ENCODE measurements around the gene PRORP. TPM values are rescaled to one million over a fixed set of nuclear protein-coding genes. Genes with fewer than 3 reads are reported as not detected.

The PRORP gene
- total and polyA plus RNA-seq, 2 of the 13 experiments (the other 11 are each of a cell fraction or from before 2014, with no cell fraction given), result 48.9 to 88.7 TPM

GRCh38 chr14:35163384-35163783 is 41.0 kb downstream of the PRORP start:
- ChIA-PET POLR2A (no interaction called here), CTCF (ENCODE audit: low intra/inter-chr PET ratio, low total read pairs) (no interaction called here)
- Histone ChIP-seq H3K9me3 (ENCODE audit: low read length) (no peaks in the 10 kb centered on the region), H2AFZ (ENCODE audit: low read length) (no peak overlapping the region), H3K36me3 (replicated peaks in 1 of 2; ENCODE audit: control insufficient read depth in 1 of 2, insufficient read depth in 2 of 2, low read length in 2 of 2) (peaks cover 5 to 13% of the 10 kb centered on the region in 2 experiments; a peak in 4 of 5 replicates), H3K27me3 (ENCODE audit: control insufficient read depth in 1 of 2, insufficient read depth in 2 of 2, low read length in 2 of 2) (no peaks in the 10 kb centered on the region), H3K4me3 (replicated peaks in 1 of 3; ENCODE audit: insufficient read depth in 1 of 3, low read depth in 2 of 3, low read length in 3 of 3) (no peak overlapping the region), H3K4me2 (ENCODE audit: low read depth, low read length) (no peak overlapping the region), H3K79me2 (ENCODE audit: insufficient read depth, low read length) (peaks cover 2% of the 10 kb centered on the region), H3K27ac (ENCODE audit: extremely low read length, insufficient read depth, low read length) (no peak overlapping the region), H3K9ac (ENCODE audit: insufficient read depth, low read depth, low read length) (no peak overlapping the region), H4K20me1 (ENCODE audit: insufficient read depth, low read length) (no peaks in the 10 kb centered on the region), H3K4me1 (ENCODE audit: insufficient read depth, low read length) (peaks cover 26% of the 10 kb centered on the region)
- 97% methylated on average over 1 of the region's 1 CpG for WGBS (ENCODE audit: low lambda C conversion rate)
- ATAC-seq, result no peak
- in situ Hi-C loops (cut with HindIII; ENCODE audit: extremely low pct_ligation_motif_present, low pct_unique_long_range_greater_than_20kb), result no loop called here
- FAIRE-seq, result no peak
- BruUV-seq (replicated peaks), result no TSS peak
- intact Hi-C loops (cut with micrococcal nuclease; ENCODE audit: unreplicated experiment), result no loop called here
- no peak for DNase-seq (ENCODE audit: low spot score)
- TF ChIP-seq ARNT (IDR thresholded peaks at IDR 0.05) (peak; percentile 80; the same call in 1 of the 2 replicates), ZNF326 (CRISPR knock-in tag; IDR thresholded peaks at IDR 0.05; ENCODE audit: borderline replicate concordance) (no peak), ZNF282 (IDR thresholded peaks at IDR 0.05; ENCODE audit: partially characterized antibody) (peak; percentile 74)

- H4K20me1 ChIP-seq (ENCODE audit: insufficient read depth, low read length), result no peaks in the 10 kb centered on the region
- H3K36me3 ChIP-seq (replicated peaks in 1 of 2; ENCODE audit: control insufficient read depth in 1 of 2, insufficient read depth in 2 of 2, low read length in 2 of 2), result peaks cover 6 to 16% of the 10 kb centered on the region in 2 experiments; a peak in 4 of 5 replicates
- CTCF ChIA-PET (ENCODE audit: low intra/inter-chr PET ratio, low total read pairs), result no interaction called here
- no peak overlapping the region for H3K4me2 ChIP-seq (ENCODE audit: low read depth, low read length)
- ATAC-seq (no peak), FAIRE-seq (no peak), DNase-seq (ENCODE audit: low spot score) (no peak)
- H3K9ac ChIP-seq (ENCODE audit: insufficient read depth, low read depth, low read length), result no peak overlapping the region
- H3K4me1 ChIP-seq (ENCODE audit: insufficient read depth, low read length), result peaks cover 11% of the 10 kb centered on the region
- H3K27ac ChIP-seq (ENCODE audit: extremely low read length, insufficient read depth, low read length), result no peak overlapping the region
- no peaks in the 10 kb centered on the region for H3K27me3 ChIP-seq (ENCODE audit: control insufficient read depth in 1 of 2, insufficient read depth in 2 of 2, low read length in 2 of 2)
- H2AFZ ChIP-seq (ENCODE audit: low read length), result no peak overlapping the region
- in situ Hi-C loops (cut with HindIII; ENCODE audit: extremely low pct_ligation_motif_present, low pct_unique_long_range_greater_than_20kb) (no loop called here), intact Hi-C loops (cut with micrococcal nuclease; ENCODE audit: unreplicated experiment) (no loop called here)
- POLR2A ChIA-PET, result no interaction called here
- 88% methylated on average over 5 of the region's 5 CpGs for WGBS (ENCODE audit: low lambda C conversion rate)
- H3K9me3 ChIP-seq (ENCODE audit: low read length), result no peaks in the 10 kb centered on the region
- TF ChIP-seq ZNF121 (CRISPR knock-in tag; IDR thresholded peaks at IDR 0.05) (peak; percentile 83; the same call in 1 of the 2 replicates), KDM4B (CRISPR knock-in tag; IDR thresholded peaks at IDR 0.05) (no peak)
- H3K79me2 ChIP-seq (ENCODE audit: insufficient read depth, low read length), result peaks cover 2% of the 10 kb centered on the region
- H3K4me3 ChIP-seq (replicated peaks in 1 of 3; ENCODE audit: insufficient read depth in 1 of 3, low read depth in 2 of 3, low read length in 3 of 3), result no peak overlapping the region
- BruUV-seq (replicated peaks), result no TSS peak
These were observed 42.5 kb downstream of the PRORP start for GRCh38 chr14:35164849-35165248.

All from HepG2 (cell line).